Mesothelial cell of epicardium (in vitro differentiated cells): ENCODE measurements around the gene PRKN. TPM values are rescaled to one million over a fixed set of nuclear protein-coding genes. Genes with fewer than 3 reads are reported as not detected.

Experiments
- DNase-seq, 2 experiments: peaks; one replicate each; pipeline ENCODE4 v3.0.0; 2021; ENCODE audit warnings: low spot score in 2 of 2; ENCODE audit not compliant: unreplicated experiment in 2 of 2
- H3K27ac Mint-ChIP-seq: 2 replicates; pipeline ENCODE4 v1.8.0; 2021; ENCODE audit warnings: mixed read lengths
- H3K27me3 Mint-ChIP-seq: 2 replicates; pipeline ENCODE4 v1.8.0; 2021; ENCODE audit warnings: low read depth, mixed read lengths
- H3K36me3 Mint-ChIP-seq: 2 replicates; pipeline ENCODE4 v1.8.0; 2021; ENCODE audit warnings: mixed read lengths
- H3K4me1 Mint-ChIP-seq: 2 replicates; pipeline ENCODE4 v1.8.0; 2021; ENCODE audit warnings: mixed read lengths
- H3K4me3 Mint-ChIP-seq: 2 replicates; pipeline ENCODE4 v1.8.0; 2021; ENCODE audit warnings: mild to moderate bottlenecking, moderate library complexity, mixed read lengths
- H3K9me3 Mint-ChIP-seq: 2 replicates; pipeline ENCODE4 v1.8.0; 2021; ENCODE audit warnings: mixed read lengths
- CTCF ChIP-seq: fragments of 200-600 bp; sonication (generic); IDR thresholded peaks from one replicate; pipeline ENCODE4 v1.5.0; 2021; ENCODE audit warnings: antibody characterized with exemption; ENCODE audit not compliant: unreplicated experiment
- total RNA-seq: library from RNA; stranded (reverse); gene quantifications from 3 replicates; pipeline ENCODE4 v1.2.1, GENCODE V29; 2021

Gene PRKN
- total RNA-seq, 1 donor from 2014 or later: 7.6 TPM

GRCh38 chr6:162612613-162613012, 115.0 kb downstream of the PRKN start:
- no peaks in the 10 kb centered on the region for H3K4me1 Mint-ChIP-seq
- no peaks in the 10 kb centered on the region for H3K9me3 Mint-ChIP-seq
- DNase-seq: no peak
- H3K4me3 Mint-ChIP-seq: no peak overlapping the region
- no peak overlapping the region for H3K27ac Mint-ChIP-seq
- no peaks in the 10 kb centered on the region for H3K36me3 Mint-ChIP-seq
- no peak for TF ChIP-seq CTCF
- no peaks in the 10 kb centered on the region for H3K27me3 Mint-ChIP-seq

GRCh38 chr6:162610351-162610750, 117.2 kb downstream of the PRKN start:
- H3K4me1 Mint-ChIP-seq: no peaks in the 10 kb centered on the region
- TF ChIP-seq CTCF: no peak
- H3K4me3 Mint-ChIP-seq: no peak overlapping the region
- H3K9me3 Mint-ChIP-seq: no peaks in the 10 kb centered on the region
- DNase-seq: no peak
- H3K36me3 Mint-ChIP-seq: no peaks in the 10 kb centered on the region
- H3K27ac Mint-ChIP-seq: no peak overlapping the region
- H3K27me3 Mint-ChIP-seq: no peaks in the 10 kb centered on the region

DNA sequence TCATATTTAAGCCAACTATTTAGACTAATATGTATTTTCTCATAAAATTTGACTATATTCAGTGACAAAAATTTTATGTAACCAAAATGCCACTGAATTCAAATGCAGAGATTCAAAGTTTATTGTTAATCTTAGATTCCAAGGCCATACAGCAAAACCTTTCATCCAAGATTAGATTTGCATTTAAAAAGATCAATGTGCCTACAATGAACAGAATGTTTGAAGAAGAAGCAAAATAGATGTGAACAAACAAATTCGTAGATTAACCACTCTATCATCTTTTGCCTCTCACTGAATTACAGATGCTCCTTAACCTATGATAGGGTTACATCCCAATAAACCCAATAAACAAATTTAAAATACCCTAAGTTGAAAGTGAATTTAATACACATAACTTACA, 121.7 kb downstream of the PRKN start:
- Mint-ChIP-seq H3K4me3 (no peak overlapping the region), H3K9me3 (no peaks in the 10 kb centered on the region), H3K36me3 (no peaks in the 10 kb centered on the region), H3K27ac (no peak overlapping the region), H3K27me3 (peaks cover 4% of the 10 kb centered on the region), H3K4me1 (no peaks in the 10 kb centered on the region)
- no peak for DNase-seq
- no peak for TF ChIP-seq CTCF

GRCh38 chr6:162603231-162604015, 124.1 kb downstream of the PRKN start:
- Mint-ChIP-seq H3K9me3 (no peaks in the 10 kb centered on the region), H3K4me1 (no peaks in the 10 kb centered on the region), H3K27me3 (peaks cover 4% of the 10 kb centered on the region), H3K36me3 (no peaks in the 10 kb centered on the region), H3K27ac (no peak overlapping the region), H3K4me3 (no peak overlapping the region)
- no peak for TF ChIP-seq CTCF
- DNase-seq: no peak

GRCh38 chr6:162602759-162603158, 124.8 kb downstream of the PRKN start:
- Mint-ChIP-seq H3K27me3 (peaks cover 4% of the 10 kb centered on the region), H3K4me1 (no peaks in the 10 kb centered on the region), H3K4me3 (no peak overlapping the region), H3K36me3 (no peaks in the 10 kb centered on the region), H3K9me3 (no peaks in the 10 kb centered on the region), H3K27ac (no peak overlapping the region)
- no peak for TF ChIP-seq CTCF
- DNase-seq: no peak
